ENCODE results near the gene ENPP6. TPM values are rescaled to one million over a fixed set of nuclear protein-coding genes. Genes with fewer than 3 reads are reported as not detected.

The ENPP6 gene
- total and polyA plus RNA-seq, 2 experiments from 2014 or later = 0.11 TPM; not detected in 1

- TF ChIP-seq, protein P1, sequence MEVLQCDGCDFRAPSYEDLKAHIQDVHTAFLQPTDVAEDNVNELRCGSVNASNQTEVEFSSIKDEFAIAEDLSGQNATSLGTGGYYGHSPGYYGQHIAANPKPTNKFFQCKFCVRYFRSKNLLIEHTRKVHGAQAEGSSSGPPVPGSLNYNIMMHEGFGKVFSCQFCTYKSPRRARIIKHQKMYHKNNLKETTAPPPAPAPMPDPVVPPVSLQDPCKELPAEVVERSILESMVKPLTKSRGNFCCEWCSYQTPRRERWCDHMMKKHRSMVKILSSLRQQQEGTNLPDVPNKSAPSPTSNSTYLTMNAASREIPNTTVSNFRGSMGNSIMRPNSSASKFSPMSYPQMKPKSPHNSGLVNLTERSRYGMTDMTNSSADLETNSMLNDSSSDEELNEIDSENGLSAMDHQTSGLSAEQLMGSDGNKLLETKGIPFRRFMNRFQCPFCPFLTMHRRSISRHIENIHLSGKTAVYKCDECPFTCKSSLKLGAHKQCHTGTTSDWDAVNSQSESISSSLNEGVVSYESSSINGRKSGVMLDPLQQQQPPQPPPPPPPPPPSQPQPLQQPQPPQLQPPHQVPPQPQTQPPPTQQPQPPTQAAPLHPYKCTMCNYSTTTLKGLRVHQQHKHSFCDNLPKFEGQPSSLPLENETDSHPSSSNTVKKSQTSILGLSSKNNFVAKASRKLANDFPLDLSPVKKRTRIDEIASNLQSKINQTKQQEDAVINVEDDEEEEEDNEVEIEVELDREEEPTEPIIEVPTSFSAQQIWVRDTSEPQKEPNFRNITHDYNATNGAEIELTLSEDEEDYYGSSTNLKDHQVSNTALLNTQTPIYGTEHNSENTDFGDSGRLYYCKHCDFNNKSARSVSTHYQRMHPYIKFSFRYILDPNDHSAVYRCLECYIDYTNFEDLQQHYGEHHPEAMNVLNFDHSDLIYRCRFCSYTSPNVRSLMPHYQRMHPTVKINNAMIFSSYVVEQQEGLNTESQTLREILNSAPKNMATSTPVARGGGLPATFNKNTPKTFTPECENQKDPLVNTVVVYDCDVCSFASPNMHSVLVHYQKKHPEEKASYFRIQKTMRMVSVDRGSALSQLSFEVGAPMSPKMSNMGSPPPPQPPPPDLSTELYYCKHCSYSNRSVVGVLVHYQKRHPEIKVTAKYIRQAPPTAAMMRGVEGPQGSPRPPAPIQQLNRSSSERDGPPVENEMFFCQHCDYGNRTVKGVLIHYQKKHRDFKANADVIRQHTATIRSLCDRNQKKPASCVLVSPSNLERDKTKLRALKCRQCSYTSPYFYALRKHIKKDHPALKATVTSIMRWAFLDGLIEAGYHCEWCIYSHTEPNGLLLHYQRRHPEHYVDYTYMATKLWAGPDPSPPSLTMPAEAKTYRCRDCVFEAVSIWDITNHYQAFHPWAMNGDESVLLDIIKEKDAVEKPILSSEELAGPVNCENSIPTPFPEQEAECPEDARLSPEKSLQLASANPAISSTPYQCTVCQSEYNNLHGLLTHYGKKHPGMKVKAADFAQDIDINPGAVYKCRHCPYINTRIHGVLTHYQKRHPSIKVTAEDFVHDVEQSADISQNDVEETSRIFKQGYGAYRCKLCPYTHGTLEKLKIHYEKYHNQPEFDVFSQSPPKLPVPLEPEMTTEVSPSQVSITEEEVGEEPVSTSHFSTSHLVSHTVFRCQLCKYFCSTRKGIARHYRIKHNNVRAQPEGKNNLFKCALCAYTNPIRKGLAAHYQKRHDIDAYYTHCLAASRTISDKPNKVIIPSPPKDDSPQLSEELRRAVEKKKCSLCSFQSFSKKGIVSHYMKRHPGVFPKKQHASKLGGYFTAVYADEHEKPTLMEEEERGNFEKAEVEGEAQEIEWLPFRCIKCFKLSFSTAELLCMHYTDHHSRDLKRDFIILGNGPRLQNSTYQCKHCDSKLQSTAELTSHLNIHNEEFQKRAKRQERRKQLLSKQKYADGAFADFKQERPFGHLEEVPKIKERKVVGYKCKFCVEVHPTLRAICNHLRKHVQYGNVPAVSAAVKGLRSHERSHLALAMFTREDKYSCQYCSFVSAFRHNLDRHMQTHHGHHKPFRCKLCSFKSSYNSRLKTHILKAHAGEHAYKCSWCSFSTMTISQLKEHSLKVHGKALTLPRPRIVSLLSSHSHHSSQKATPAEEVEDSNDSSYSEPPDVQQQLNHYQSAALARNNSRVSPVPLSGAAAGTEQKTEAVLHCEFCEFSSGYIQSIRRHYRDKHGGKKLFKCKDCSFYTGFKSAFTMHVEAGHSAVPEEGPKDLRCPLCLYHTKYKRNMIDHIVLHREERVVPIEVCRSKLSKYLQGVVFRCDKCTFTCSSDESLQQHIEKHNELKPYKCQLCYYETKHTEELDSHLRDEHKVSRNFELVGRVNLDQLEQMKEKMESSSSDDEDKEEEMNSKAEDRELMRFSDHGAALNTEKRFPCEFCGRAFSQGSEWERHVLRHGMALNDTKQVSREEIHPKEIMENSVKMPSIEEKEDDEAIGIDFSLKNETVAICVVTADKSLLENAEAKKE (CRISPR knock-in tag; IDR thresholded peaks at IDR 0.05) = no peak
- TF ChIP-seq STAT1 (IDR thresholded peaks at IDR 0.05; ENCODE audit: unreplicated experiment) (no peak), ZNF331 (CRISPR knock-in tag; IDR thresholded peaks at IDR 0.05; ENCODE audit: low read depth) (no peak), ZNF114 (CRISPR knock-in tag; IDR thresholded peaks at IDR 0.05) (no peak), EZH2phosphoT487 (IDR thresholded peaks at IDR 0.05; ENCODE audit: unreplicated experiment) (no peak)
- TF ChIP-seq, protein P2, sequence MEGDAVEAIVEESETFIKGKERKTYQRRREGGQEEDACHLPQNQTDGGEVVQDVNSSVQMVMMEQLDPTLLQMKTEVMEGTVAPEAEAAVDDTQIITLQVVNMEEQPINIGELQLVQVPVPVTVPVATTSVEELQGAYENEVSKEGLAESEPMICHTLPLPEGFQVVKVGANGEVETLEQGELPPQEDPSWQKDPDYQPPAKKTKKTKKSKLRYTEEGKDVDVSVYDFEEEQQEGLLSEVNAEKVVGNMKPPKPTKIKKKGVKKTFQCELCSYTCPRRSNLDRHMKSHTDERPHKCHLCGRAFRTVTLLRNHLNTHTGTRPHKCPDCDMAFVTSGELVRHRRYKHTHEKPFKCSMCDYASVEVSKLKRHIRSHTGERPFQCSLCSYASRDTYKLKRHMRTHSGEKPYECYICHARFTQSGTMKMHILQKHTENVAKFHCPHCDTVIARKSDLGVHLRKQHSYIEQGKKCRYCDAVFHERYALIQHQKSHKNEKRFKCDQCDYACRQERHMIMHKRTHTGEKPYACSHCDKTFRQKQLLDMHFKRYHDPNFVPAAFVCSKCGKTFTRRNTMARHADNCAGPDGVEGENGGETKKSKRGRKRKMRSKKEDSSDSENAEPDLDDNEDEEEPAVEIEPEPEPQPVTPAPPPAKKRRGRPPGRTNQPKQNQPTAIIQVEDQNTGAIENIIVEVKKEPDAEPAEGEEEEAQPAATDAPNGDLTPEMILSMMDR (conservative IDR thresholded peaks at IDR 0.05; ENCODE audit: low read depth in 2 of 2) = no peak
Observed at GRCh38 chr4:184101711-184102110, 116.0 kb downstream of the ENPP6 start (continued).

DNA sequence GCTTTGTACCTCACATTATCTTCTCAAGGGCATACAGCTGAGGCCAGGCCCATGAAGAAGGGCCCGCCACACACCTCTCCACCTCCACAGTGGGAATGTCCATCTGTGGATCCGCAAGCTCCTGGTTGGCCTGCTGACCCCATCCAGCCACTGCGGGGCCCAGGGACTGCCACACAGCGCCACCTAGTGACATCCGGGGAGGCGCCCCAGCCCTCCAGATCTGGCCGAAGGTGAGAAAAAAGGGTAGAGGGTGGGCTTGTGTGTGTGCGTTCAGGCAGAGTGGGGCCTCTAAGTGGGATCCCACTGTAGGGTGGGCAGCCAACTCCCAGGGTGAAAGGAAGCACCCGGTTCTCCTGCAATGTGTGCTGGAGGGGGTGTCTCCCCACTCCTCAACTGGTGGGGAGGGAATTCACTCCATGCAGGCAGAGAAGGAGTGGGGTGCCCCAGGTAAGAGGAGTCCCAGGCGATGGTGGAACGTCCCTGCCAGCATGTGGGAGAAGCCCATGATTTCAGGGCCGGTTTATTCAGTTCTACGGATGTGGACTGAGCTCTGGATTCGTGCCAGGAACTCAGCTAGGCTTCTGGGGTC is 117.3 kb downstream of the ENPP6 start:
- Mint-ChIP-seq H3K4me3 (no peak overlapping the region), H3K36me3 (ENCODE audit: low read depth) (no peaks in the 10 kb centered on the region; the same call in 2 of the 3 replicates), H3K27me3 (ENCODE audit: insufficient read depth, low read depth, poor library complexity) (peaks cover 7% of the 10 kb centered on the region), H3K9me3 (no peaks in the 10 kb centered on the region; the same call in 1 of the 3 replicates), H3K27ac (no peak overlapping the region), H3K4me1 (peaks cover 26% of the 10 kb centered on the region)
- Histone ChIP-seq H4K20me1 (replicated peaks; ENCODE audit: insufficient read depth) (no peaks in the 10 kb centered on the region), H3K27me3 (ENCODE audit: insufficient read depth) (no peaks in the 10 kb centered on the region), H3K36me3 (ENCODE audit: insufficient read depth) (no peaks in the 10 kb centered on the region), H3K9me2 (ENCODE audit: insufficient read depth) (no peaks in the 10 kb centered on the region), H3K4me3 (no peak overlapping the region), H3K79me2 (replicated peaks; ENCODE audit: insufficient read depth) (no peaks in the 10 kb centered on the region), H2AFZ (no peak overlapping the region; the same call in 1 of the 2 replicates), H3F3A (replicated peaks; ENCODE audit: low read depth) (no peaks in the 10 kb centered on the region), H3K27ac (ENCODE audit: low read depth) (no peak overlapping the region), H3K4me1 (ENCODE audit: insufficient read depth) (no peaks in the 10 kb centered on the region; the same call in 1 of the 2 replicates), H3K4me2 (no peak overlapping the region)
- peak; percentile 67 for DNase-seq (ENCODE audit: low spot score)
- TF ChIP-seq, protein P2 (conservative IDR thresholded peaks at IDR 0.05; ENCODE audit: low read depth in 2 of 2) = peak; percentile 70 to 88
- no peak for TF ChIP-seq NANOG (IDR thresholded peaks at IDR 0.05; ENCODE audit: borderline replicate concordance)
- ATAC-seq = peak; percentile 68
